Natural killer cell (primary cell): Measurements from ENCODE around the gene PRIMPOL. TPM values are rescaled to one million over a fixed set of nuclear protein-coding genes. Genes with fewer than 3 reads are reported as not detected.
"Not testable (repeated sequence)": the region's sequence is repeated elsewhere in the genome, so short reads cannot be mapped to it uniquely, and the experiment has no call there.

Experiments used
- ATAC-seq, 3 donors: fragments of 150-1000 bp in 2 of 3; fragments of 200-7000 bp in 1 of 3; cut with Tn5 transposase; 1 replicate in 1 of 3; 2 replicates in 2 of 3; pipeline ENCODE4 v1.10.0; 2021; ENCODE audit warnings: mild to moderate bottlenecking in 2 of 3, moderate library complexity in 2 of 3
- DNase-seq, 2 donors: peaks; one replicate each; pipeline versions ENCODE4 v3.0.0 to v3.0.0-alpha.2; 2013 to 2021; ENCODE audit warnings: mixed read lengths in 1 of 2
- H3K27ac ChIP-seq: one replicate; pipeline ENCODE4 v1.5.1; 2013; ENCODE audit warnings: mild to moderate bottlenecking, low read length
- H3K27me3 ChIP-seq: one replicate; pipeline ENCODE4 v1.6.1; 2013; ENCODE audit warnings: low read length; ENCODE audit not compliant: control insufficient read depth, insufficient read depth
- H3K36me3 ChIP-seq: one replicate; pipeline ENCODE4 v1.6.1; 2013; ENCODE audit warnings: low read length; ENCODE audit not compliant: control insufficient read depth, insufficient read depth
- H3K4me1 ChIP-seq: one replicate; pipeline ENCODE4 v1.6.1; 2013; ENCODE audit warnings: low read length; ENCODE audit not compliant: control insufficient read depth, insufficient read depth
- H3K4me3 ChIP-seq: one replicate; pipeline ENCODE4 v1.5.1; 2013; ENCODE audit warnings: low read length
- H3K9me3 ChIP-seq: one replicate; pipeline ENCODE4 v1.6.1; 2013; ENCODE audit warnings: low read length; ENCODE audit not compliant: control insufficient read depth, insufficient read depth
- H3K27ac Mint-ChIP-seq, 2 donors: one replicate each; pipeline ENCODE4 v1.8.0; 2022; ENCODE audit warnings: mild to moderate bottlenecking in 2 of 2, mixed read lengths in 2 of 2, moderate library complexity in 1 of 2
- H3K27me3 Mint-ChIP-seq, 2 donors: one replicate each; pipeline ENCODE4 v1.8.0; 2022; ENCODE audit warnings: low read depth in 2 of 2, mixed read lengths in 2 of 2
- H3K36me3 Mint-ChIP-seq: one replicate; pipeline ENCODE4 v1.8.0; 2022; ENCODE audit warnings: mixed read lengths
- H3K4me1 Mint-ChIP-seq, 2 donors: one replicate each; pipeline ENCODE4 v1.8.0; 2022; ENCODE audit warnings: mixed read lengths in 2 of 2
- H3K4me3 Mint-ChIP-seq: one replicate; pipeline ENCODE4 v1.8.0; 2022; ENCODE audit warnings: mild to moderate bottlenecking, moderate library complexity, mixed read lengths
- H3K9me3 Mint-ChIP-seq, 2 donors: one replicate each; pipeline ENCODE4 v1.8.0; 2022; ENCODE audit warnings: mixed read lengths in 2 of 2
- WGBS: methylation state at CpG from one replicate; pipeline ENCODE4 v1.1.7; 2013; ENCODE audit warnings: missing lambda C conversion rate; ENCODE audit not compliant: insufficient coverage; 5-methylcytosine and 5-hydroxymethylcytosine counted together
- intact Hi-C: fragments of 100-400 bp; cut with micrococcal nuclease; formaldehyde crosslinking; loops from one replicate; pipeline ENCODE4 v1.14.2; 2022
- total RNA-seq, 4 donors: library from RNA; stranded (reverse); fragments of 120-200 nt in 1 of 4; gene quantifications; one replicate each; pipeline versions ENCODE4 v1.2.3 to v1.2.4, GENCODE V29; 2013 to 2022
- TF ChIP-seq, protein P1 (sequence below): fragments of 200-600 bp; IDR thresholded peaks from one replicate; pipeline ENCODE4 v1.8.0; 2022; ENCODE audit warnings: antibody characterized with exemption

The PRIMPOL gene
- total RNA-seq, 3 donors from 2014 or later (not counting 1 experiment from before 2014, with no cell fraction given): 13.2 to 17.9 (median 16.9) TPM

GRCh38 chr4:184740980-184741391, 91.4 kb downstream of the PRIMPOL start:
- WGBS: 96% methylated on average over 20 of the region's 20 CpGs
- DNase-seq (no peak), ATAC-seq (no peak)
- Histone ChIP-seq H3K9me3 (no peaks in the 10 kb centered on the region), H3K4me1 (no peaks in the 10 kb centered on the region), H3K27ac (no peak overlapping the region), H3K27me3 (no peaks in the 10 kb centered on the region), H3K36me3 (no peaks in the 10 kb centered on the region), H3K4me3 (no peak overlapping the region)
- TF ChIP-seq, protein P1, sequence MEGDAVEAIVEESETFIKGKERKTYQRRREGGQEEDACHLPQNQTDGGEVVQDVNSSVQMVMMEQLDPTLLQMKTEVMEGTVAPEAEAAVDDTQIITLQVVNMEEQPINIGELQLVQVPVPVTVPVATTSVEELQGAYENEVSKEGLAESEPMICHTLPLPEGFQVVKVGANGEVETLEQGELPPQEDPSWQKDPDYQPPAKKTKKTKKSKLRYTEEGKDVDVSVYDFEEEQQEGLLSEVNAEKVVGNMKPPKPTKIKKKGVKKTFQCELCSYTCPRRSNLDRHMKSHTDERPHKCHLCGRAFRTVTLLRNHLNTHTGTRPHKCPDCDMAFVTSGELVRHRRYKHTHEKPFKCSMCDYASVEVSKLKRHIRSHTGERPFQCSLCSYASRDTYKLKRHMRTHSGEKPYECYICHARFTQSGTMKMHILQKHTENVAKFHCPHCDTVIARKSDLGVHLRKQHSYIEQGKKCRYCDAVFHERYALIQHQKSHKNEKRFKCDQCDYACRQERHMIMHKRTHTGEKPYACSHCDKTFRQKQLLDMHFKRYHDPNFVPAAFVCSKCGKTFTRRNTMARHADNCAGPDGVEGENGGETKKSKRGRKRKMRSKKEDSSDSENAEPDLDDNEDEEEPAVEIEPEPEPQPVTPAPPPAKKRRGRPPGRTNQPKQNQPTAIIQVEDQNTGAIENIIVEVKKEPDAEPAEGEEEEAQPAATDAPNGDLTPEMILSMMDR: no peak
- H3K4me3 Mint-ChIP-seq: no peak overlapping the region
- H3K9me3 Mint-ChIP-seq: no peaks in the 10 kb centered on the region
- no peaks in the 10 kb centered on the region for H3K36me3 Mint-ChIP-seq
- intact Hi-C loops: loop anchor here (10.0 kb wide), 1 partner anchor 394 kb away; no protein-coding TSS in a partner anchor
- H3K4me1 Mint-ChIP-seq: peaks cover 4 to 8% of the 10 kb centered on the region in 2 donors
- H3K27ac Mint-ChIP-seq: no peak overlapping the region
- no peaks in the 10 kb centered on the region for H3K27me3 Mint-ChIP-seq

DNA sequence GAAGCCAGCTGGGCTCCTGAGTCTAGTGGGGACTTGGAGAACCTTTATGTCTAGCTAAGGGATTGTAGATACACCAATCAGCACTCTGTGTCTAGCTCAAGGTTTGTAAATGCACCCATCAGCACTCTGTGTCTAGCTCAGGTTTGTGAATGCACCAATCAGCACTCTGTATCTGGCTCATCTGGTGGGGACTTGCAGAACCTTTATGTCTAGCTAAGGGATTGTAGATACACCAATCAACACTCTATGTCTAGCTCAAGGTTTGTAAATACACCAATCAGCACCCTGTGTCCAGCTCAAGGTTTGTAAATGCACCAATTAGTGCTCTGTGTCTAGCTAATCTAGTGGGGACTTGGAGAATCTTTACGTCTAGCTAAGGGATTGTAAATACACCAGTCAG, 92.1 kb downstream of the PRIMPOL start:
- peaks cover 10 to 15% of the 10 kb centered on the region in 2 donors for H3K4me1 Mint-ChIP-seq
- not testable (repeated sequence) for H3K9me3 ChIP-seq, H3K9me3 Mint-ChIP-seq, DNase-seq, H3K27ac ChIP-seq, H3K36me3 Mint-ChIP-seq, H3K36me3 ChIP-seq, ATAC-seq, H3K4me3 ChIP-seq, H3K27ac Mint-ChIP-seq, H3K27me3 ChIP-seq, H3K27me3 Mint-ChIP-seq, H3K4me3 Mint-ChIP-seq, H3K4me1 ChIP-seq
- no CpG with 5 or more reads among the region's 1 CpG for WGBS
- intact Hi-C loops: loop anchor here (10.0 kb wide), 1 partner anchor 393 kb away; no protein-coding TSS in a partner anchor

DNA sequence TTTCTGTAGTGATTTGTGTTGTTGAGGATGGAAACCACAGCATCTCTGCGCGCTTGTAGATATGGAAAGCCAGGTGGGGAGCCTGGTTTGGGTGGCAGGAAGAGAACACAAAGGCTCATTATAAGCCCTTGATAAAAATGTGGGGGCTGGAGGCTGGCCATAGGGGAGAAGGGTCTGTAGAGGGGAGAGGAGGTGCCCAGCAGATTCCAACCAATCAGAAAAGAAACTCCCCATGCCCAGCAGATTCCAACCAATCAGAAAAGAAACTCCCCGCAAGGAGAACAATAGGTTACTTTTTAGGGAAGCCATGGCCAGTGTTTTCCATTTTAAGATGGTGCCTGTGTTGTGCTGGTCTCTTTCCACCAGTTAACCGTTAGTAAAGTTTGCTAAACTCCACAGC, 94.1 kb downstream of the PRIMPOL start:
- H3K4me3 ChIP-seq: no peak overlapping the region
- Mint-ChIP-seq H3K4me1 (peaks cover 16 to 22% of the 10 kb centered on the region in 2 donors), H3K36me3 (no peaks in the 10 kb centered on the region), H3K9me3 (no peaks in the 10 kb centered on the region), H3K27me3 (no peaks in the 10 kb centered on the region), H3K4me3 (no peak overlapping the region), H3K27ac (no peak overlapping the region)
- WGBS: 87% methylated on average over 4 of the region's 4 CpGs
- no peaks in the 10 kb centered on the region for H3K9me3 ChIP-seq
- DNase-seq (no peak), ATAC-seq (no peak)
- intact Hi-C loops: loop anchor here (10.0 kb wide), 1 partner anchor 391 kb away; no protein-coding TSS in a partner anchor
- H3K27ac ChIP-seq: no peak overlapping the region
- no peaks in the 10 kb centered on the region for H3K27me3 ChIP-seq
- H3K36me3 ChIP-seq: no peaks in the 10 kb centered on the region
- peaks cover 6% of the 10 kb centered on the region for H3K4me1 ChIP-seq
- TF ChIP-seq, protein P1: no peak

- H3K9me3 ChIP-seq: no peaks in the 10 kb centered on the region
- intact Hi-C loops: loop anchor here (10.0 kb wide), 1 partner anchor 391 kb away; no protein-coding TSS in a partner anchor
- H3K27me3 ChIP-seq: no peaks in the 10 kb centered on the region
- H3K4me3 ChIP-seq: no peak overlapping the region
- Mint-ChIP-seq H3K36me3 (no peaks in the 10 kb centered on the region), H3K9me3 (no peaks in the 10 kb centered on the region), H3K4me3 (no peak overlapping the region), H3K27me3 (no peaks in the 10 kb centered on the region), H3K27ac (no peak overlapping the region), H3K4me1 (peaks cover 16 to 22% of the 10 kb centered on the region in 2 donors)
- H3K4me1 ChIP-seq: peaks cover 6% of the 10 kb centered on the region
- no peaks in the 10 kb centered on the region for H3K36me3 ChIP-seq
- TF ChIP-seq, protein P1: no peak
- no peak for DNase-seq
- no peak overlapping the region for H3K27ac ChIP-seq
- ATAC-seq: no peak
- 96% methylated on average over 10 of the region's 10 CpGs for WGBS
Observed at GRCh38 chr4:184744236-184744635, 94.7 kb downstream of the PRIMPOL start.

Other genes with a start within 250 kb of the PRIMPOL start
- 10 to 100 TPM; 50.6 to 68.5 (median 59.8) TPM for gene IRF2, start 175.2 kb upstream of the PRIMPOL start, total RNA-seq
- gene CASP3, start 291 bp upstream of the PRIMPOL start, total RNA-seq: 10 to 100 TPM; 20.9 to 35.1 (median 30.2) TPM
- gene CENPU, start 84.4 kb downstream of the PRIMPOL start, total RNA-seq: 10 to 100 TPM in 2 of 3 donors, 1 to 10 TPM in 1; 6.5 to 12.1 (median 10.3) TPM
- 10 to 100 TPM; 13.2 to 43.1 (median 13.3) TPM for gene ACSL1, start 176.2 kb downstream of the PRIMPOL start, total RNA-seq